A549 (cell line): ENCODE data around the gene ITLN1.
"Not testable (repeated sequence)": the region's sequence is repeated elsewhere in the genome, so short reads cannot be mapped to it uniquely, and the experiment has no call there.

Experiments
- EP300 ChIP-seq, 2 experiments: fragments of >200 bp; sonication (Bioruptor Twin); formaldehyde crosslinking; IDR thresholded peaks; 2 replicates in 1 of 2; 3 replicates in 1 of 2; pipeline ENCODE4 v1.6.1; 2016 to 2017
- POLR2A ChIP-seq: IDR thresholded peaks from 2 replicates; pipeline ENCODE4 v1.6.1; 2012; ENCODE audit warnings: mild to moderate bottlenecking, low read length
- TF ChIP-seq, protein P1 (sequence below): fragments of >200 bp; sonication (Bioruptor Twin); formaldehyde crosslinking; IDR thresholded peaks from 3 replicates; pipeline ENCODE4 v1.5.1; 2016
- TF ChIP-seq, protein P2 (sequence below): fragments of 150-350 bp; IDR thresholded peaks from 2 replicates; pipeline ENCODE4 v1.6.1; 2014; ENCODE audit warnings: low read depth, mild to moderate bottlenecking, low read length
- TF ChIP-seq, protein P3 (sequence below): IDR thresholded peaks from 2 replicates; pipeline ENCODE4 v1.6.1; 2012

DNA sequence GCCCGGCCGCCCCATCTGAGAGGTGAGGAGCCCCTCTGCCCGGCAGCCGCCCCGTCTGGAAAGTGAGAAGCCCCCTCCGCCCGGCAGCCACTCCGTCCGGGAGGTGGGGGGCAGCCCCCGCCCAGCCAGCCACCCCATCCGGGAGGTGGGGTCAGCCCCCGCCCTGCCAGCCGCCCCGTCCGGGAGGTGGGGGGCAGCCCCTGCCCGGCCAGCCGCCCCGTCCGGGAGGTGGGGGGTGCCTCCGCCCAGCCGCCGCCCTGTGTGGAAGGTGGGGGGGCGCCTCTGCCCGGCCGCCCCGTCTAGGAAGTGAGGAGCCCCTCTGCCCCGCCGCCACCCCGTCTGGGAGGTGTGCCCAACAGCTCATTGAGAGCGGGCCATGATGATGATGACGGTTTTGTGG lies 48.3 kb upstream of the ITLN1 start:
- not testable (repeated sequence) for TF ChIP-seq POLR2A; EP300 (IDR thresholded peaks at IDR 0.05)
- TF ChIP-seq, protein P1, sequence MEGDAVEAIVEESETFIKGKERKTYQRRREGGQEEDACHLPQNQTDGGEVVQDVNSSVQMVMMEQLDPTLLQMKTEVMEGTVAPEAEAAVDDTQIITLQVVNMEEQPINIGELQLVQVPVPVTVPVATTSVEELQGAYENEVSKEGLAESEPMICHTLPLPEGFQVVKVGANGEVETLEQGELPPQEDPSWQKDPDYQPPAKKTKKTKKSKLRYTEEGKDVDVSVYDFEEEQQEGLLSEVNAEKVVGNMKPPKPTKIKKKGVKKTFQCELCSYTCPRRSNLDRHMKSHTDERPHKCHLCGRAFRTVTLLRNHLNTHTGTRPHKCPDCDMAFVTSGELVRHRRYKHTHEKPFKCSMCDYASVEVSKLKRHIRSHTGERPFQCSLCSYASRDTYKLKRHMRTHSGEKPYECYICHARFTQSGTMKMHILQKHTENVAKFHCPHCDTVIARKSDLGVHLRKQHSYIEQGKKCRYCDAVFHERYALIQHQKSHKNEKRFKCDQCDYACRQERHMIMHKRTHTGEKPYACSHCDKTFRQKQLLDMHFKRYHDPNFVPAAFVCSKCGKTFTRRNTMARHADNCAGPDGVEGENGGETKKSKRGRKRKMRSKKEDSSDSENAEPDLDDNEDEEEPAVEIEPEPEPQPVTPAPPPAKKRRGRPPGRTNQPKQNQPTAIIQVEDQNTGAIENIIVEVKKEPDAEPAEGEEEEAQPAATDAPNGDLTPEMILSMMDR: not testable (repeated sequence)
- TF ChIP-seq, protein P2, sequence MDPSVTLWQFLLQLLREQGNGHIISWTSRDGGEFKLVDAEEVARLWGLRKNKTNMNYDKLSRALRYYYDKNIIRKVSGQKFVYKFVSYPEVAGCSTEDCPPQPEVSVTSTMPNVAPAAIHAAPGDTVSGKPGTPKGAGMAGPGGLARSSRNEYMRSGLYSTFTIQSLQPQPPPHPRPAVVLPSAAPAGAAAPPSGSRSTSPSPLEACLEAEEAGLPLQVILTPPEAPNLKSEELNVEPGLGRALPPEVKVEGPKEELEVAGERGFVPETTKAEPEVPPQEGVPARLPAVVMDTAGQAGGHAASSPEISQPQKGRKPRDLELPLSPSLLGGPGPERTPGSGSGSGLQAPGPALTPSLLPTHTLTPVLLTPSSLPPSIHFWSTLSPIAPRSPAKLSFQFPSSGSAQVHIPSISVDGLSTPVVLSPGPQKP: not testable (repeated sequence)
- TF ChIP-seq, protein P3, sequence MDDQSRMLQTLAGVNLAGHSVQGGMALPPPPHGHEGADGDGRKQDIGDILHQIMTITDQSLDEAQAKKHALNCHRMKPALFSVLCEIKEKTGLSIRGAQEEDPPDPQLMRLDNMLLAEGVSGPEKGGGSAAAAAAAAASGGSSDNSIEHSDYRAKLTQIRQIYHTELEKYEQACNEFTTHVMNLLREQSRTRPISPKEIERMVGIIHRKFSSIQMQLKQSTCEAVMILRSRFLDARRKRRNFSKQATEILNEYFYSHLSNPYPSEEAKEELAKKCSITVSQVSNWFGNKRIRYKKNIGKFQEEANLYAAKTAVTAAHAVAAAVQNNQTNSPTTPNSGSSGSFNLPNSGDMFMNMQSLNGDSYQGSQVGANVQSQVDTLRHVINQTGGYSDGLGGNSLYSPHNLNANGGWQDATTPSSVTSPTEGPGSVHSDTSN: not testable (repeated sequence)
